Kidney (tissue), 14 donors: ENCODE measurements around the gene DCTN2. TPM values are rescaled to one million over a fixed set of nuclear protein-coding genes. Genes with fewer than 3 reads are reported as not detected.

ENCODE experiments used
- DNase-seq, 5 donors: peaks; one replicate each; pipeline ENCODE4 v3.0.0-alpha.2; 2013 to 2020
- FAIRE-seq: peaks from 2 replicates; lab custom pipeline; 2012; peaks lifted over from hg19 to GRCh38; lab: Jason Lieb, UNC
- H3K27ac ChIP-seq, 2 donors: one replicate each; pipeline ENCODE4 v1.7.0; 2013; ENCODE audit warnings: low read depth in 2 of 2, low read length in 2 of 2, inconsistent platforms in 1 of 2
- H3K27me3 ChIP-seq: one replicate; pipeline ENCODE4 v1.7.1; 2013; ENCODE audit warnings: low read length, inconsistent platforms; ENCODE audit not compliant: control insufficient read depth, insufficient read depth
- H3K36me3 ChIP-seq, 3 donors: one replicate each; pipeline versions ENCODE4 v1.7.0 to v1.7.1; 2013; ENCODE audit warnings: low read length in 3 of 3, control low read depth in 1 of 3, inconsistent platforms in 1 of 3; ENCODE audit not compliant: insufficient read depth in 3 of 3, control insufficient read depth in 2 of 3
- H3K4me1 ChIP-seq, 3 donors: one replicate each; pipeline versions ENCODE4 v1.7.0 to v1.7.1; 2013; ENCODE audit warnings: low read length in 3 of 3, inconsistent platforms in 1 of 3, low read depth in 1 of 3; ENCODE audit not compliant: control insufficient read depth in 2 of 3, insufficient read depth in 2 of 3
- H3K4me3 ChIP-seq, 3 donors: one replicate each; pipeline versions ENCODE4 v1.7.0 to v1.8.1; 2013; ENCODE audit warnings: low read length in 3 of 3, control low read depth in 1 of 3, inconsistent platforms in 1 of 3
- H3K9ac ChIP-seq, 3 donors: one replicate each; pipeline versions ENCODE4 v1.7.0 to v1.7.1; 2013; ENCODE audit warnings: low read length in 3 of 3, control low read depth in 1 of 3, inconsistent platforms in 1 of 3
- H3K9me3 ChIP-seq, 3 donors: one replicate each; pipeline versions ENCODE4 v1.7.0 to v1.7.1; 2013; ENCODE audit warnings: low read length in 3 of 3, control low read depth in 1 of 3, inconsistent platforms in 1 of 3; ENCODE audit not compliant: control insufficient read depth in 2 of 3, insufficient read depth in 1 of 3
- intact Hi-C: fragments of 100-400 bp; cut with DNase I; formaldehyde crosslinking; loops from one replicate; pipeline ENCODE4 v1.11.1; 2022
- polyA plus RNA-seq: library from polyadenylated mRNA; stranded (reverse); fragments of 350-450 nt; fragmentation: Illumina TruSeq; extraction: RNeasy Lipid Tissue Mini Kit (QIAGEN cat#74804); gene quantifications from one replicate; pipeline ENCODE4 v1.2.3, GENCODE V29; 2014; ENCODE audit warnings: low read depth, low replicate concordance; ENCODE audit not compliant: insufficient read depth
- total RNA-seq: library from RNA; stranded (reverse); fragmentation: NEBNext Ultra II Directional; extraction: Animal tissue kit (Norgen Biotek cat#: 25700); gene quantifications from one replicate; pipeline ENCODE4 v1.2.1, GENCODE V29; 2021
- TF ChIP-seq, protein P1 (sequence below): IDR thresholded peaks from 3 replicates; pipeline ENCODE4 v1.5.1; 2012; ENCODE audit warnings: mild to moderate bottlenecking, moderate library complexity, borderline replicate concordance; ENCODE audit not compliant: insufficient read depth; ENCODE audit errors: extremely low read depth
- donor health status: control.
- donor health status: control.
- donor health status: control.
- donor health status: control.
- donor health status: control.
- donor health status: DM: yes; HTN: yes; CAD: no.
- donor health status: Normal renal cell carcinoma (clear cell type).

Gene DCTN2
- total and polyA plus RNA-seq, 2 donors from 2014 or later = 110 to 133 TPM

DNA sequence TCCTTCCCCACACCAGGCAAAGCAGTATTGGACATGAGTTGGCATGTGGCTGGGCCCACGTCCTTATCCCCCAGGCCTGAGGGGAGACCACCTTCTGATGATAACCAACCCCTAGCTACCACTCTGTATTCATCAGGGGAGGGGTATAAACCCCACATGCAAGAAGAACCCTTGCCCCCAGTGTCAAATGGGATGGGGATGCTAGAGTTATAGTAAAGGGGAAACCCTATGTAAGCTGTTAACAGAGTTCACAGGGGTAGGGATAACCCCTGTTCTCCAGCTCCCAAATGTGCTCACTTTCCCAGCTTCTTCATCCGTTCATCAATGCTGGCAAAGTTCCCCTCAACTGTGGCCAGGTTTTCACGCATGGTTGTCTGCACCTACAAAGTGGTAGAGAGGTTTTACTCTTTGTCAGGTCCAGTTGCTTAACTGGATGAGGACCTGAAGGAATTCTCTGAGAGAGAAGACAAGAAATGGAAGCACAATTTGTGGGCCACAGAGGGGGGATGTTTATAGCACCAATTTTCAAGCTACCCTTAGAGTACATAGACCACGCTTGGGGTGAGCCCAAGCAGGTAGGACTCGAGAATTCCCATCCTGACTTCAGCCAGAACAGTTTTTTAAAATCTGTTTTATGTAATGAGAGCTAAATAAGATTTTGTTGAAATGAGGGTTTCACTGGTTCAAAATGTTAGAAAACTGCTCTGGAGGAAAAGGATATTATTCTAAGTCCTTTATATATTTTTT is 16.4 kb downstream of the DCTN2 start:
- FAIRE-seq (no peak), DNase-seq (no peak)
- Histone ChIP-seq H3K4me3 (no peak overlapping the region), H3K27me3 (no peaks in the 10 kb centered on the region), H3K27ac (no peak overlapping the region), H3K9me3 (no peaks in the 10 kb centered on the region), H3K4me1 (no peaks in the 10 kb centered on the region), H3K36me3 (peaks cover 17 to 76% (median 44%) of the 10 kb centered on the region in 3 donors), H3K9ac (no peak overlapping the region)
- TF ChIP-seq, protein P1, sequence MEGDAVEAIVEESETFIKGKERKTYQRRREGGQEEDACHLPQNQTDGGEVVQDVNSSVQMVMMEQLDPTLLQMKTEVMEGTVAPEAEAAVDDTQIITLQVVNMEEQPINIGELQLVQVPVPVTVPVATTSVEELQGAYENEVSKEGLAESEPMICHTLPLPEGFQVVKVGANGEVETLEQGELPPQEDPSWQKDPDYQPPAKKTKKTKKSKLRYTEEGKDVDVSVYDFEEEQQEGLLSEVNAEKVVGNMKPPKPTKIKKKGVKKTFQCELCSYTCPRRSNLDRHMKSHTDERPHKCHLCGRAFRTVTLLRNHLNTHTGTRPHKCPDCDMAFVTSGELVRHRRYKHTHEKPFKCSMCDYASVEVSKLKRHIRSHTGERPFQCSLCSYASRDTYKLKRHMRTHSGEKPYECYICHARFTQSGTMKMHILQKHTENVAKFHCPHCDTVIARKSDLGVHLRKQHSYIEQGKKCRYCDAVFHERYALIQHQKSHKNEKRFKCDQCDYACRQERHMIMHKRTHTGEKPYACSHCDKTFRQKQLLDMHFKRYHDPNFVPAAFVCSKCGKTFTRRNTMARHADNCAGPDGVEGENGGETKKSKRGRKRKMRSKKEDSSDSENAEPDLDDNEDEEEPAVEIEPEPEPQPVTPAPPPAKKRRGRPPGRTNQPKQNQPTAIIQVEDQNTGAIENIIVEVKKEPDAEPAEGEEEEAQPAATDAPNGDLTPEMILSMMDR = no peak
- intact Hi-C loops = no loop called here

DNA sequence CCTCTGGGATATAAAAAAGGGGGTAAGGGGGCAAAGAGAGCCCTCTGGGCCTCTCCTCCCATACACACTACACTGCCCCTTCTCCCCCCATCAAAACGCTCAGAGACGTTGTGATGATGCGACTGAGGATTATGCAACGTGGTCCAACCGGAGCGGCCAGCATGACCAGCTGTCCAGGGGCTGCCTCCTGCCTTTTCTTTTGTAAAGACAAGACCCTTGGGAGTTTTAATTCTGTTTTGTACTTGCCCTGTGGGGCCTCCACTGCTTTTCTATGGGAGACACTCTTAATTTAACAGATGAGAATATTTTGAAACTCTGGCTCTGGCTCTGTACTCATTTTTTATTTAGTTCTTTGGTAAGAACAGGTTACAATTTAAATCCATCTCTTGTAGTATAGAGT is 17.2 kb downstream of the DCTN2 start:
- H3K9me3 ChIP-seq = no peaks in the 10 kb centered on the region
- H3K36me3 ChIP-seq = peaks cover 17 to 75% (median 39%) of the 10 kb centered on the region in 3 donors
- H3K27ac ChIP-seq = no peak overlapping the region
- DNase-seq (no peak), FAIRE-seq (no peak)
- H3K9ac ChIP-seq = no peak overlapping the region
- H3K4me1 ChIP-seq = peaks cover 0 to 3% (median 0%) of the 10 kb centered on the region in 3 donors
- TF ChIP-seq, protein P1 = no peak
- no peaks in the 10 kb centered on the region for H3K27me3 ChIP-seq
- intact Hi-C loops = no loop called here
- H3K4me3 ChIP-seq = no peak overlapping the region

DNA sequence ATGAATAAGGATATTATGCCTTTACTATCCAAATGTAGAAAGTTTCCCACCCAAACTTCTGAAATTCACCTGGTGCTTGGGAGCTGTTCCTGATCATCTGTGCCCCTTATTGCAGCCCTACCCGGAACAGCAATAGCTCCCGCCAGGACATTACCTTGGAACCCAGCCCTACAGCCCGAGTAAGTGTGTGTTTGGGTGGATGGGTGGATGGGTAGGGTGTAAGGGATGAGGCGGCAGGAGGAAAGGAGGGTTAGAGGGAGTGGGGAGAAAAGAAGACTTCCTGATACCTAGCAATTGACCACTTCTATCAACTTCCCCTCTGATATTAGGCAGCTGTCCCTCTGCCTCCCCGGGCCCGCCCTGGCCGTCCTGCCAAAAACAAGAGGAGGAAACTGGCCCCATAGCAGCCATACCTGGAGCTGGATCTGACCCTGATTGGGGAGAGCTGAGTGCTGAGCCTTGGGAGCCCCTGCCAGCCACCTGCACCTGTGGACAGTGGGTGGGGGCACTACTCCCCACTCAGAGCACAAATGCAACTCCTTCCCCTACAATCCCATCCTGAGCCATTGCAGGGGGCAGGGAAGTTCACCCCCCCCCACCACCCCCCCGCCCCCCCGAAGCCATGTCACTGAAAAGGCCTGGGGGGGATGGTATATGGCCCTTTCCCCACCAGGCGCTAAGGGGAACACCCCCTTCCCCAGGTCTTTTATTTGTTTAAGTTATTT is 18.0 kb downstream of the DCTN2 start:
- H3K36me3 ChIP-seq = peaks cover 14 to 74% (median 32%) of the 10 kb centered on the region in 3 donors
- FAIRE-seq = no peak
- H3K4me3 ChIP-seq = no peak overlapping the region
- H3K9ac ChIP-seq = no peak overlapping the region
- H3K27ac ChIP-seq = no peak overlapping the region
- no peaks in the 10 kb centered on the region for H3K9me3 ChIP-seq
- intact Hi-C loops = no loop called here
- TF ChIP-seq, protein P1 = no peak
- peaks cover 0 to 11% (median 5%) of the 10 kb centered on the region in 3 donors for H3K4me1 ChIP-seq
- H3K27me3 ChIP-seq = no peaks in the 10 kb centered on the region
- no peak for DNase-seq
